A549 (cell line): ENCODE data around the gene GPSM3. TPM values are rescaled to one million over a fixed set of nuclear protein-coding genes. Genes with fewer than 3 reads are reported as not detected.
"Not testable (repeated sequence)": the region's sequence is repeated elsewhere in the genome, so short reads cannot be mapped to it uniquely, and the experiment has no call there.

Source experiments
- ATAC-seq, 2 experiments: fragments of 200-7000 bp in 1 of 2; fragments of >200 bp in 1 of 2; cut with Nextera tagmentation in 1 of 2; cut with Tn5 transposase in 1 of 2; 3 replicates each; pipeline versions ENCODE4 v1.8.0 to v1.9.1; 2018 to 2020; ENCODE audit warnings: mild to moderate bottlenecking in 1 of 2, moderate library complexity in 1 of 2
- CTCF ChIA-PET: fragments of 300-600 bp; sonication (Branson Sonifier 250); formaldehyde crosslinking; extraction: SDS; loops from one replicate; lab custom pipeline; 2021; ENCODE audit warnings: antibody characterized with exemption, inconsistent platforms; lab: Yijun Ruan, JAX
- POLR2A ChIA-PET: fragments of 350-600 bp; formaldehyde crosslinking; extraction: SDS; loops from one replicate; lab custom pipeline; 2021; ENCODE audit warnings: antibody characterized with exemption, inconsistent platforms; lab: Yijun Ruan, JAX
- DNase-seq, 2 experiments: peaks; one replicate each; pipeline versions ENCODE4 v3.0.0 to v3.0.0-alpha.2; 2011 to 2016; ENCODE audit warnings: low read depth in 1 of 2, low spot score in 1 of 2
- FAIRE-seq: peaks from 2 replicates; lab custom pipeline; 2011; peaks lifted over from hg19 to GRCh38; lab: Jason Lieb, UNC
- H3K27ac ChIP-seq, 2 experiments: fragments of >200 bp; sonication (Bioruptor Twin); formaldehyde crosslinking; 3 replicates each; pipeline ENCODE4 v1.5.1; 2016 to 2017
- H3K4me1 ChIP-seq: fragments of >200 bp; sonication (Bioruptor Twin); formaldehyde crosslinking; 3 replicates; pipeline ENCODE4 v1.6.1; 2016
- H3K4me2 ChIP-seq: fragments of >200 bp; sonication (Bioruptor Twin); formaldehyde crosslinking; 3 replicates; pipeline ENCODE4 v1.6.1; 2016
- H3K4me3 ChIP-seq: fragments of >200 bp; sonication (Bioruptor Twin); formaldehyde crosslinking; 3 replicates; pipeline ENCODE4 v1.5.1; 2016
- H3K9me3 ChIP-seq: fragments of >200 bp; sonication (Bioruptor Twin); formaldehyde crosslinking; 3 replicates; pipeline ENCODE4 v1.6.1; 2016
- CEBPB ChIP-seq, 2 experiments: fragments of >200 bp in 1 of 2; sonication (Bioruptor Twin) in 1 of 2; formaldehyde crosslinking in 1 of 2; IDR thresholded peaks; 2 replicates each; pipeline ENCODE4 v1.6.1; 2012 to 2016
- EHMT2 ChIP-seq: fragments of 200-600 bp; sonication (generic); IDR thresholded peaks from 2 replicates; pipeline ENCODE4 v1.6.1; 2016; ENCODE audit warnings: antibody characterized with exemption, low read depth, mild to moderate bottlenecking, moderate library complexity
- ESRRA ChIP-seq: fragments of 150-350 bp; IDR thresholded peaks from 2 replicates; pipeline ENCODE4 v1.6.1; 2014; ENCODE audit warnings: mild to moderate bottlenecking, low read length, borderline replicate concordance
- FOSL2 ChIP-seq, 2 experiments: fragments of 450-650 bp in 1 of 2; fragments of >200 bp in 1 of 2; sonication (Bioruptor Twin) in 1 of 2; formaldehyde crosslinking; IDR thresholded peaks; 2 replicates each; pipeline versions ENCODE4 v1.5.0 to v1.6.1; 2016 to 2020; ENCODE audit warnings: mild to moderate bottlenecking in 1 of 2, moderate library complexity in 1 of 2
- HEYL ChIP-seq: fragments of 250-450 bp; sonication (Bioruptor Pico); IDR thresholded peaks from 2 replicates; pipeline ENCODE4 v1.8.0; 2021; ENCODE audit warnings: mild to moderate bottlenecking, moderate library complexity
- HOXB13 ChIP-seq: fragments of 250-450 bp; sonication (Bioruptor Pico); IDR thresholded peaks from 2 replicates; pipeline ENCODE4 v1.5.0; 2020; ENCODE audit warnings: low read depth, mild to moderate bottlenecking, moderate library complexity
- MAFK ChIP-seq: fragments of 450-650 bp; IDR thresholded peaks from 2 replicates; pipeline ENCODE4 v1.6.1; 2014; ENCODE audit not compliant: partially characterized antibody
- NR3C1 ChIP-seq: fragments of >200 bp; sonication (Bioruptor Twin); formaldehyde crosslinking; IDR thresholded peaks from 3 replicates; pipeline ENCODE4 v1.6.1; 2017
- PBX3 ChIP-seq: IDR thresholded peaks from 2 replicates; pipeline ENCODE4 v1.6.1; 2012
- RFX5 ChIP-seq: fragments of 450-650 bp; IDR thresholded peaks from 2 replicates; pipeline ENCODE4 v1.7.1; 2014; ENCODE audit warnings: antibody characterized with exemption, mild to moderate bottlenecking, moderate library complexity
- SREBF2 ChIP-seq: fragments of 450-650 bp; IDR thresholded peaks from 2 replicates; pipeline ENCODE4 v1.6.1; 2014; ENCODE audit warnings: mild to moderate bottlenecking, moderate library complexity
- ZFP36 ChIP-seq: fragments of 450-650 bp; IDR thresholded peaks from 2 replicates; pipeline ENCODE4 v1.6.1; 2014; ENCODE audit warnings: borderline replicate concordance; ENCODE audit not compliant: partially characterized antibody
- ZNF302 ChIP-seq: fragments of 250-450 bp; sonication (Bioruptor Pico); IDR thresholded peaks from 2 replicates; pipeline ENCODE4 v1.9.0; 2021; ENCODE audit warnings: inconsistent platforms, mild to moderate bottlenecking, moderate library complexity
- WGBS: methylation state at CpG from one replicate; pipeline ENCODE4 v1.1.6; 2017; ENCODE audit errors: missing lambda C conversion rate; 5-methylcytosine and 5-hydroxymethylcytosine counted together
- polyA plus RNA-seq, 4 experiments: library from polyadenylated mRNA; depleted of rRNA in 3 of 4; stranded (reverse); fragments of >200 nt; fragmentation: RNase III in 1 of 4; extraction: RNeasy Plus Mini Kit Qiagen cat#74134 plus additional on column Dnase treatment in 1 of 4; gene quantifications; 2 replicates in 3 of 4; 3 replicates in 1 of 4; pipeline ENCODE4 v1.2.3, GENCODE V29; 2011 to 2017

The GPSM3 gene
- polyA plus RNA-seq, 2 of the 4 experiments (the other 2 are of a cell fraction), result 0.19 to 0.36 TPM

GRCh38 chr6:32194388-32194787, 1.9 kb upstream of the GPSM3 start:
- no peaks in the 10 kb centered on the region for H3K9me3 ChIP-seq
- no peak for ATAC-seq
- H3K27ac ChIP-seq, result peak overlapping the region in 1 of 2 experiments; percentile 92; a peak in 3 of 6 replicates
- H3K4me1 ChIP-seq, result peaks cover 29% of the 10 kb centered on the region
- H3K4me2 ChIP-seq, result peak overlapping the region; percentile 91; the same call in 2 of the 3 replicates
- no peak for DNase-seq
- 85% methylated on average over 4 of the region's 4 CpGs for WGBS
- POLR2A ChIA-PET, result interaction anchor here (0.5 kb wide), 1 partner anchor 600 kb away, joined by 3 read pairs; no protein-coding TSS in a partner anchor
- no peak overlapping the region for H3K4me3 ChIP-seq
- no peak for TF ChIP-seq CEBPB (IDR thresholded peaks at IDR 0.05)
- no peak for TF ChIP-seq FOSL2 (IDR thresholded peaks at IDR 0.05)
- no peak for TF ChIP-seq FOSL2 (CRISPR knock-in tag; IDR thresholded peaks at IDR 0.05)
- TF ChIP-seq ZNF302 (CRISPR knock-in tag), result no peak
- TF ChIP-seq HOXB13 (CRISPR knock-in tag), result no peak
- TF ChIP-seq NR3C1, result no peak
- no peak for TF ChIP-seq MAFK
- TF ChIP-seq PBX3, result no peak
- no peak for TF ChIP-seq ESRRA
- no peak for FAIRE-seq
- CTCF ChIA-PET, result interaction anchor here (0.7 to 2.2 kb wide), 3 partner anchors 12 to 76 kb away, joined by 6 to 17 read pairs (median 8); no protein-coding TSS in a partner anchor

GRCh38 chr6:32193096-32193495, 653 bp upstream of the GPSM3 start:
- WGBS, result 86% methylated on average over 9 of the region's 13 CpGs
- H3K27ac ChIP-seq, result not testable (repeated sequence)

GRCh38 chr6:32191696-32192607, 491 bp downstream of the GPSM3 start:
- no peak for DNase-seq
- no peak for TF ChIP-seq SREBF2
- TF ChIP-seq RFX5, result no peak
- no peak for TF ChIP-seq EHMT2
- TF ChIP-seq ZFP36, result no peak
- TF ChIP-seq, all 56 proteins: peak for 0
- H3K9me3 ChIP-seq, result no peaks in the 10 kb centered on the region
- FAIRE-seq (no peak), ATAC-seq (no peak)
- CTCF ChIA-PET, result interaction anchor here (0.6 to 2.3 kb wide), 5 partner anchors 38 to 165 kb away, joined by 3 to 10 read pairs (median 4); no protein-coding TSS in a partner anchor
- H3K4me2 ChIP-seq, result peak overlapping the region; percentile 23; the same call in 1 of the 3 replicates
- 83% methylated on average over 15 of the region's 15 CpGs for WGBS
- H3K4me1 ChIP-seq, result peaks cover 33% of the 10 kb centered on the region
- POLR2A ChIA-PET, result no interaction called here
- peak overlapping the region; percentile 30 to 100; a peak in 4 of 6 replicates for H3K27ac ChIP-seq
- H3K4me3 ChIP-seq, result no peak overlapping the region

More at GRCh38 chr6:32193096-32193495, 653 bp upstream of the GPSM3 start:
- H3K4me1 ChIP-seq, result peaks cover 39% of the 10 kb centered on the region
- ATAC-seq, H3K4me2 ChIP-seq, H3K9me3 ChIP-seq, DNase-seq, H3K4me3 ChIP-seq, POLR2A ChIA-PET, FAIRE-seq: not testable (repeated sequence)
- CTCF ChIA-PET, result interaction anchor here (1.2 to 2.3 kb wide), 2 partner anchors 68 to 75 kb away, joined by 4 to 10 read pairs; no protein-coding TSS in a partner anchor

- DNase-seq (no peak), ATAC-seq (no peak), FAIRE-seq (no peak)
- Histone ChIP-seq H3K9me3 (no peaks in the 10 kb centered on the region), H3K27ac (peak overlapping the region; percentile 99 to 100), H3K4me1 (peaks cover 32% of the 10 kb centered on the region), H3K4me2 (peak overlapping the region; percentile 99), H3K4me3 (peak overlapping the region; percentile 94)
- ChIA-PET CTCF (interaction anchor here (0.8 to 1.4 kb wide), 4 partner anchors 14 to 72 kb away, joined by 3 to 6 read pairs (median 3); no protein-coding TSS in a partner anchor), POLR2A (interaction anchor here (1.3 kb wide), 1 partner anchor 14 kb away, joined by 5 read pairs; no protein-coding TSS in a partner anchor)
- WGBS, result 78% methylated on average over 6 of the region's 8 CpGs
- TF ChIP-seq HEYL (CRISPR knock-in tag), result no peak
Measured at GRCh38 chr6:32190911-32191677, 1.3 kb downstream of the GPSM3 start.
